Bronchial epithelial cell (primary cell): Measurements from ENCODE around the gene OR13G1. TPM values are rescaled to one million over a fixed set of nuclear protein-coding genes. Genes with fewer than 3 reads are reported as not detected.
A peak's percentile ranks its signal among the peaks of the same experiment; 100 is the strongest.

Experiments used
- DNase-seq: peaks from one replicate; pipeline ENCODE4 v3.0.0-alpha.2; 2010; ENCODE audit warnings: low read depth
- FAIRE-seq: peaks from 2 replicates; lab custom pipeline; 2011; peaks lifted over from hg19 to GRCh38; lab: Jason Lieb, UNC
- H3K27me3 ChIP-seq: 2 replicates; pipeline ENCODE4 v1.5.1; 2011; ENCODE audit warnings: low read length; ENCODE audit not compliant: control insufficient read depth, insufficient read depth
- H3K36me3 ChIP-seq: 2 replicates; pipeline ENCODE4 v1.5.1; 2011; ENCODE audit warnings: low read length; ENCODE audit not compliant: control insufficient read depth, insufficient read depth
- H3K4me3 ChIP-seq: 2 replicates; pipeline ENCODE4 v1.5.1; 2011; ENCODE audit warnings: mild to moderate bottlenecking, low read depth, low read length, control low read depth
- total RNA-seq: library from RNA; depleted of rRNA; stranded (reverse); fragments of >200 nt; gene quantifications from 2 replicates; pipeline ENCODE4 v1.2.1, GENCODE V29; 2014
- TF ChIP-seq, protein P1 (sequence below): IDR thresholded peaks from 2 replicates; pipeline ENCODE4 v1.5.1; 2011; ENCODE audit warnings: mild to moderate bottlenecking, moderate library complexity, low read length, control low read depth, inconsistent platforms; ENCODE audit not compliant: insufficient read depth, severe bottlenecking

OR13G1 gene
- total RNA-seq, 1 donor from 2014 or later = not detected

- DNase-seq (peak; percentile 31), FAIRE-seq (no peak)
- TF ChIP-seq, protein P1, sequence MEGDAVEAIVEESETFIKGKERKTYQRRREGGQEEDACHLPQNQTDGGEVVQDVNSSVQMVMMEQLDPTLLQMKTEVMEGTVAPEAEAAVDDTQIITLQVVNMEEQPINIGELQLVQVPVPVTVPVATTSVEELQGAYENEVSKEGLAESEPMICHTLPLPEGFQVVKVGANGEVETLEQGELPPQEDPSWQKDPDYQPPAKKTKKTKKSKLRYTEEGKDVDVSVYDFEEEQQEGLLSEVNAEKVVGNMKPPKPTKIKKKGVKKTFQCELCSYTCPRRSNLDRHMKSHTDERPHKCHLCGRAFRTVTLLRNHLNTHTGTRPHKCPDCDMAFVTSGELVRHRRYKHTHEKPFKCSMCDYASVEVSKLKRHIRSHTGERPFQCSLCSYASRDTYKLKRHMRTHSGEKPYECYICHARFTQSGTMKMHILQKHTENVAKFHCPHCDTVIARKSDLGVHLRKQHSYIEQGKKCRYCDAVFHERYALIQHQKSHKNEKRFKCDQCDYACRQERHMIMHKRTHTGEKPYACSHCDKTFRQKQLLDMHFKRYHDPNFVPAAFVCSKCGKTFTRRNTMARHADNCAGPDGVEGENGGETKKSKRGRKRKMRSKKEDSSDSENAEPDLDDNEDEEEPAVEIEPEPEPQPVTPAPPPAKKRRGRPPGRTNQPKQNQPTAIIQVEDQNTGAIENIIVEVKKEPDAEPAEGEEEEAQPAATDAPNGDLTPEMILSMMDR = peak; percentile 50
- H3K27me3 ChIP-seq = no peaks in the 10 kb centered on the region
- no peak overlapping the region for H3K4me3 ChIP-seq
- H3K36me3 ChIP-seq = no peaks in the 10 kb centered on the region
Observed at GRCh38 chr1:247681288-247681897, 1.9 kb upstream of the OR13G1 start.

GRCh38 chr1:247680171-247680570, 632 bp upstream of the OR13G1 start:
- TF ChIP-seq, protein P1 = no peak
- Histone ChIP-seq H3K27me3 (no peaks in the 10 kb centered on the region), H3K4me3 (no peak overlapping the region), H3K36me3 (no peaks in the 10 kb centered on the region)
- FAIRE-seq = no peak
- no peak for DNase-seq

DNA sequence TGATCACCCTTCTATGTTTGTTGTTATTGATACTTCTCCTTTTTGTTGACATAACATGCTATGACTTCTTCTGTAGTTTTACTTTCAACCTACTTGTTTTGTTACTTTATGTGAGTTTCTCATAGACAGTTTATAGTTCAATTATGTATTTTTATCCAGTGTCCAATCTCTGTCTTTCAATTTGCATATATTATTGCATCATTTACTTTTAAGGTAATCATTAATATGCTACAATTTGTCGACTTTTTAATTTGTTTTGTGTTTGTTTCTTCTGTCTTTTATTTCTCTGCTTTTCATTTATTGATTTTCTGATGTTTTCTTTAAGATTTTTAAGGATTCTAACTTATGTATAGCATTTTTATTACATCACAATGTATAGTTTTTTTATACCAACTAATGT, 10.3 kb downstream of the OR13G1 start:
- DNase-seq = no peak
- H3K36me3 ChIP-seq = no peaks in the 10 kb centered on the region
- no peak for FAIRE-seq

DNA sequence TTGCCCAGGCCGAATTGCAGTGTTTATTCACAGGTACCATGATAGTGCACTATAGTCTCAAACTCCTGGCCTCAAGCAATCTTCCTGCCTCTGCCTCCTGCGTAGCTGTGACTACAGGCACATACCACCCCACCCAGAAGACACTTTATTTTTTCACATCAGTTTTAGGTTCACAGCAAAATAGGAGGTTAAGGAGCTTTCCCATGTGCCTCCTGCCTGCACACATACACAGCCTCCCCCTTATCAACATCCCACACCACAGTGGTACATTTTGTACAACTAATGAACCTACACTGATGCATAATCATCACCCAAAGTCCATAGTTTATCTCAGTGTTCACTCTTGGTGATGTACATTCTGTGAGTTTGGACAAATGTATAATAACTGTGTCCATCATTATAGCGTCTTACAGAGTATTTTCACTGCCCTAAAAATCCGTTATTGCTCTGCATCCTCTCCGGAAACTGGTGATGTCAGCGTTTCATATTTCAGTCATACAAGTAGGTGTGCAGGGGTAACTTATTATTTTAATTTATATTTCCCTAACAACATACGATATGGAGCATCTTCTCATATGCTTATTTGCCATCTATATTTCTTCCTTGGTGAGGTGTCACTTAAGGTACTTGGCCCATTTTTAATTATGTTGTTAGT, 23.2 kb downstream of the OR13G1 start:
- Histone ChIP-seq H3K27me3 (no peaks in the 10 kb centered on the region), H3K36me3 (no peaks in the 10 kb centered on the region), H3K4me3 (no peak overlapping the region)
- TF ChIP-seq, protein P1 = no peak
- DNase-seq (no peak), FAIRE-seq (no peak)

More for the DNA sequence above, 10.3 kb downstream of the OR13G1 start:
- TF ChIP-seq, protein P1 = no peak
- H3K27me3 ChIP-seq = no peaks in the 10 kb centered on the region
- no peak overlapping the region for H3K4me3 ChIP-seq

DNA sequence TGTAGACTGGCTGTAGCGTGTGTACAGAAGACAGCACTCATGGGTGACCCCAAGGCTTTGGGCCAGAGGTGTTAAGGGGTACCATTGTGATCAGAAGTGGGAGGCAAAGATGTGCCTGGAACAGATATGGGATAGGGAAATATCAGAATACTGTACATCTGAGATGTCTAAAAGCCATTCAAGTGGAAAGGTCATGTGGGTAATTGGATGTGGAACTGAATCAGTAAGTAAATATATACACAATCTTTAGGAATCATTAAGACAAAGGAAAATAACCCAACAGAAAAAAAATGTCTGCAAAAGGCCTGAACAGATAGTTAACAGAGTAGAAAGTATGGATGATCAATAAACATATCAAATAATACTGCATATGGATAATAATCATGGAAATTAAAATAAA, 26.5 kb downstream of the OR13G1 start:
- Histone ChIP-seq H3K4me3 (no peak overlapping the region), H3K27me3 (no peaks in the 10 kb centered on the region), H3K36me3 (no peaks in the 10 kb centered on the region)
- FAIRE-seq = no peak
- DNase-seq = no peak
- TF ChIP-seq, protein P1 = no peak
